Progenitor cell of endocrine pancreas (in vitro differentiated cells): ENCODE results near the gene SH3PXD2A. TPM values are rescaled to one million over a fixed set of nuclear protein-coding genes. Genes with fewer than 3 reads are reported as not detected.

Experiments
- DNase-seq: peaks from one replicate; pipeline ENCODE4 v3.0.0; 2021; ENCODE audit warnings: low spot score; ENCODE audit not compliant: unreplicated experiment
- H3K27ac Mint-ChIP-seq: 2 replicates; pipeline ENCODE4 v1.8.0; 2021; ENCODE audit warnings: mild to moderate bottlenecking, moderate library complexity, mixed read lengths
- H3K27me3 Mint-ChIP-seq: 2 replicates; pipeline ENCODE4 v1.8.0; 2021; ENCODE audit warnings: mixed read lengths
- H3K36me3 Mint-ChIP-seq: 2 replicates; pipeline ENCODE4 v1.8.0; 2022; ENCODE audit warnings: mixed read lengths; ENCODE audit not compliant: insufficient read depth
- H3K4me1 Mint-ChIP-seq: 2 replicates; pipeline ENCODE4 v1.8.0; 2021; ENCODE audit warnings: low read depth, mixed read lengths
- H3K4me3 Mint-ChIP-seq: 2 replicates; pipeline ENCODE4 v1.8.0; 2021; ENCODE audit warnings: low read depth, mild to moderate bottlenecking, moderate library complexity, mixed read lengths
- H3K9me3 Mint-ChIP-seq: 2 replicates; pipeline ENCODE4 v1.8.0; 2021; ENCODE audit warnings: low read depth, mixed read lengths
- CTCF ChIP-seq: fragments of 200-600 bp; sonication (generic); IDR thresholded peaks from one replicate; pipeline ENCODE4 v1.5.0; 2021; ENCODE audit warnings: antibody characterized with exemption, mild to moderate bottlenecking; ENCODE audit not compliant: unreplicated experiment
- total RNA-seq: library from RNA; stranded (reverse); gene quantifications from 2 replicates; pipeline ENCODE4 v1.2.1, GENCODE V29; 2021

Gene SH3PXD2A
- total RNA-seq, 1 donor from 2014 or later, result 28.0 TPM

- TF ChIP-seq CTCF, result no peak
- no peak overlapping the region for H3K27ac Mint-ChIP-seq
- H3K4me3 Mint-ChIP-seq, result no peak overlapping the region
- H3K4me1 Mint-ChIP-seq, result peaks cover 27% of the 10 kb centered on the region
- no peaks in the 10 kb centered on the region for H3K9me3 Mint-ChIP-seq
- peaks cover 2% of the 10 kb centered on the region for H3K36me3 Mint-ChIP-seq
- no peaks in the 10 kb centered on the region for H3K27me3 Mint-ChIP-seq
- DNase-seq, result no peak
Measured at GRCh38 chr10:103828107-103828506, 27.3 kb downstream of the SH3PXD2A start.

- H3K36me3 Mint-ChIP-seq, result peaks cover 1% of the 10 kb centered on the region
- no peak overlapping the region for H3K27ac Mint-ChIP-seq
- H3K4me3 Mint-ChIP-seq, result no peak overlapping the region
- no peak for TF ChIP-seq CTCF
- no peak for DNase-seq
- peaks cover 27% of the 10 kb centered on the region for H3K4me1 Mint-ChIP-seq
- no peaks in the 10 kb centered on the region for H3K27me3 Mint-ChIP-seq
- no peaks in the 10 kb centered on the region for H3K9me3 Mint-ChIP-seq
Measured at GRCh38 chr10:103826885-103827284, 28.5 kb downstream of the SH3PXD2A start.

GRCh38 chr10:103824281-103824680 is 31.1 kb downstream of the SH3PXD2A start:
- Mint-ChIP-seq H3K9me3 (no peaks in the 10 kb centered on the region), H3K27ac (no peak overlapping the region), H3K4me1 (peaks cover 21% of the 10 kb centered on the region), H3K36me3 (no peaks in the 10 kb centered on the region), H3K27me3 (no peaks in the 10 kb centered on the region), H3K4me3 (no peak overlapping the region)
- no peak for TF ChIP-seq CTCF
- DNase-seq, result no peak

- no peak for DNase-seq
- no peaks in the 10 kb centered on the region for H3K36me3 Mint-ChIP-seq
- TF ChIP-seq CTCF, result no peak
- H3K27me3 Mint-ChIP-seq, result no peaks in the 10 kb centered on the region
- no peak overlapping the region for H3K4me3 Mint-ChIP-seq
- H3K27ac Mint-ChIP-seq, result no peak overlapping the region
- peaks cover 21% of the 10 kb centered on the region for H3K4me1 Mint-ChIP-seq
- H3K9me3 Mint-ChIP-seq, result no peaks in the 10 kb centered on the region
Measured at GRCh38 chr10:103823706-103824272, 31.6 kb downstream of the SH3PXD2A start.

GRCh38 chr10:103822800-103823199 is 32.6 kb downstream of the SH3PXD2A start:
- H3K36me3 Mint-ChIP-seq, result no peaks in the 10 kb centered on the region
- no peak overlapping the region for H3K4me3 Mint-ChIP-seq
- H3K27me3 Mint-ChIP-seq, result no peaks in the 10 kb centered on the region
- H3K9me3 Mint-ChIP-seq, result no peaks in the 10 kb centered on the region
- no peak for TF ChIP-seq CTCF
- peaks cover 28% of the 10 kb centered on the region for H3K4me1 Mint-ChIP-seq
- no peak overlapping the region for H3K27ac Mint-ChIP-seq
- DNase-seq, result no peak
